ENCODE measurements around the gene PIK3C2G.

- no peak for TF ChIP-seq EZH2 (IDR thresholded peaks at IDR 0.05; ENCODE audit: insufficient read depth, poor library complexity, severe bottlenecking)
- TF ChIP-seq EZH2phosphoT487 (IDR thresholded peaks at IDR 0.05; ENCODE audit: insufficient read depth, low read depth), result no peak
Measured at GRCh38 chr12:18586581-18586980, 325.3 kb downstream of the PIK3C2G start.
